Neutrophil (primary cell): ENCODE results near the gene CDK3.

Source experiments
- H3K27ac ChIP-seq: fragments of 200-600 bp; sonication (generic); 2 replicates; pipeline ENCODE4 v1.5.1; 2016; ENCODE audit warnings: mild to moderate bottlenecking, moderate library complexity
- H3K27me3 ChIP-seq: fragments of 200-600 bp; sonication (generic); 2 replicates; pipeline ENCODE4 v1.6.0; 2016; ENCODE audit warnings: mild to moderate bottlenecking
- H3K36me3 ChIP-seq: fragments of 200-600 bp; sonication (generic); 2 replicates; pipeline ENCODE4 v1.5.1; 2017
- H3K4me1 ChIP-seq, 2 experiments: fragments of 200-600 bp in 1 of 2; sonication (generic) in 1 of 2; 1 replicate in 1 of 2; 2 replicates in 1 of 2; pipeline versions ENCODE4 v1.5.1 to v1.6.1; 2013 to 2016; ENCODE audit warnings: low read depth in 1 of 2, low read length in 1 of 2, mild to moderate bottlenecking in 1 of 2, moderate library complexity in 1 of 2; ENCODE audit not compliant: control insufficient read depth in 1 of 2, insufficient read depth in 1 of 2
- H3K4me3 ChIP-seq, 2 experiments: fragments of 200-600 bp in 1 of 2; sonication (generic) in 1 of 2; 1 replicate in 1 of 2; 2 replicates in 1 of 2; pipeline ENCODE4 v1.5.1; 2013 to 2016; ENCODE audit warnings: low read depth in 1 of 2, low read length in 1 of 2, mild to moderate bottlenecking in 1 of 2, moderate library complexity in 1 of 2
- H3K9me3 ChIP-seq: fragments of 200-600 bp; sonication (generic); 2 replicates; pipeline ENCODE4 v1.5.1; 2016
- TF ChIP-seq, protein P1 (sequence below): fragments of 200-600 bp; sonication (generic); IDR thresholded peaks from 2 replicates; pipeline ENCODE4 v1.5.1; 2016; ENCODE audit warnings: antibody characterized with exemption

Gene CDK3

GRCh38 chr17:76050538-76051467 is 50.1 kb downstream of the CDK3 start:
- Histone ChIP-seq H3K27me3 (no peaks in the 10 kb centered on the region), H3K9me3 (no peaks in the 10 kb centered on the region), H3K36me3 (peaks cover 90% of the 10 kb centered on the region), H3K4me3 (no peak overlapping the region), H3K27ac (no peak overlapping the region), H3K4me1 (no peaks in the 10 kb centered on the region)
- TF ChIP-seq, protein P1, sequence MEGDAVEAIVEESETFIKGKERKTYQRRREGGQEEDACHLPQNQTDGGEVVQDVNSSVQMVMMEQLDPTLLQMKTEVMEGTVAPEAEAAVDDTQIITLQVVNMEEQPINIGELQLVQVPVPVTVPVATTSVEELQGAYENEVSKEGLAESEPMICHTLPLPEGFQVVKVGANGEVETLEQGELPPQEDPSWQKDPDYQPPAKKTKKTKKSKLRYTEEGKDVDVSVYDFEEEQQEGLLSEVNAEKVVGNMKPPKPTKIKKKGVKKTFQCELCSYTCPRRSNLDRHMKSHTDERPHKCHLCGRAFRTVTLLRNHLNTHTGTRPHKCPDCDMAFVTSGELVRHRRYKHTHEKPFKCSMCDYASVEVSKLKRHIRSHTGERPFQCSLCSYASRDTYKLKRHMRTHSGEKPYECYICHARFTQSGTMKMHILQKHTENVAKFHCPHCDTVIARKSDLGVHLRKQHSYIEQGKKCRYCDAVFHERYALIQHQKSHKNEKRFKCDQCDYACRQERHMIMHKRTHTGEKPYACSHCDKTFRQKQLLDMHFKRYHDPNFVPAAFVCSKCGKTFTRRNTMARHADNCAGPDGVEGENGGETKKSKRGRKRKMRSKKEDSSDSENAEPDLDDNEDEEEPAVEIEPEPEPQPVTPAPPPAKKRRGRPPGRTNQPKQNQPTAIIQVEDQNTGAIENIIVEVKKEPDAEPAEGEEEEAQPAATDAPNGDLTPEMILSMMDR, result no peak

GRCh38 chr17:76051561-76051960 is 50.9 kb downstream of the CDK3 start:
- Histone ChIP-seq H3K36me3 (peaks cover 91% of the 10 kb centered on the region), H3K9me3 (no peaks in the 10 kb centered on the region), H3K4me1 (no peaks in the 10 kb centered on the region), H3K27me3 (no peaks in the 10 kb centered on the region), H3K27ac (no peak overlapping the region), H3K4me3 (no peak overlapping the region)
- TF ChIP-seq, protein P1, result no peak

- Histone ChIP-seq H3K9me3 (no peaks in the 10 kb centered on the region), H3K27me3 (no peaks in the 10 kb centered on the region), H3K4me3 (no peak overlapping the region), H3K27ac (no peak overlapping the region), H3K4me1 (no peaks in the 10 kb centered on the region), H3K36me3 (peaks cover 91% of the 10 kb centered on the region)
- TF ChIP-seq, protein P1, result no peak
These were observed 52.8 kb downstream of the CDK3 start for GRCh38 chr17:76053246-76054111.

- Histone ChIP-seq H3K4me3 (no peak overlapping the region), H3K27me3 (no peaks in the 10 kb centered on the region), H3K4me1 (no peaks in the 10 kb centered on the region), H3K27ac (no peak overlapping the region), H3K9me3 (no peaks in the 10 kb centered on the region), H3K36me3 (peaks cover 91% of the 10 kb centered on the region)
- TF ChIP-seq, protein P1, result no peak
These were observed 53.4 kb downstream of the CDK3 start for GRCh38 chr17:76054112-76054476.
